Esophagus squamous epithelium (tissue), 5 donors: ENCODE data around the gene ZNF792. TPM values are rescaled to one million over a fixed set of nuclear protein-coding genes. Genes with fewer than 3 reads are reported as not detected.
"Not testable (repeated sequence)": the region's sequence is repeated elsewhere in the genome, so short reads cannot be mapped to it uniquely, and the experiment has no call there.

Source experiments
- DNase-seq: peaks from one replicate; lab custom pipeline; 2025; lab: John Stamatoyannopoulos, UW
- H3K27ac ChIP-seq, 4 donors: fragments of 200-600 bp; sonication (generic); one replicate each; pipeline ENCODE4 v1.5.1; 2016 to 2019; ENCODE audit warnings: mild to moderate bottlenecking in 1 of 4
- H3K27me3 ChIP-seq, 4 donors: fragments of 200-600 bp; sonication (generic); 1 replicate in 3 of 4; 2 replicates in 1 of 4; pipeline versions ENCODE4 v1.5.1 to v1.6.0; 2017 to 2021; ENCODE audit warnings: antibody characterized with exemption in 1 of 4
- H3K36me3 ChIP-seq, 3 donors: fragments of 200-600 bp; sonication (generic); one replicate each; pipeline ENCODE4 v1.5.1; 2016 to 2019
- H3K4me1 ChIP-seq, 3 donors: fragments of 200-600 bp; sonication (generic); one replicate each; pipeline ENCODE4 v1.5.1; 2017 to 2019
- H3K4me3 ChIP-seq, 4 donors: fragments of 200-600 bp; sonication (generic); 1 replicate in 3 of 4; 2 replicates in 1 of 4; pipeline ENCODE4 v1.5.1; 2016 to 2019; ENCODE audit warnings: mild to moderate bottlenecking in 2 of 4, moderate library complexity in 1 of 4
- H3K9me3 ChIP-seq, 3 donors: fragments of 200-600 bp; sonication (generic); one replicate each; pipeline ENCODE4 v1.5.1; 2016 to 2019
- CTCF ChIP-seq, 6 experiments: fragments of 450-650 bp in 4 of 6; fragments of 200-600 bp in 2 of 6; sonication (generic) in 2 of 6; IDR thresholded peaks; one replicate each; pipeline ENCODE4 v1.5.1; 2016 to 2019; ENCODE audit warnings: antibody characterized with exemption in 6 of 6, mild to moderate bottlenecking in 4 of 6, moderate library complexity in 4 of 6
- POLR2A ChIP-seq, 4 donors: fragments of 450-650 bp; IDR thresholded peaks; one replicate each; pipeline ENCODE4 v1.6.1; 2017; ENCODE audit warnings: antibody characterized with exemption in 4 of 4, mild to moderate bottlenecking in 4 of 4, moderate library complexity in 3 of 4
- WGBS, 2 donors: methylation state at CpG; one replicate each; pipeline ENCODE4 v1.1.5; 2018; 5-methylcytosine and 5-hydroxymethylcytosine counted together
- intact Hi-C: fragments of 100-400 bp; cut with DNase I; formaldehyde crosslinking; loops from one replicate; pipeline ENCODE4 v1.15.0; 2022
- total RNA-seq, 4 donors: library from RNA; depleted of rRNA; stranded (reverse); fragments of >200 nt; gene quantifications; one replicate each; pipeline ENCODE4 v1.1.0, GENCODE V29; 2016
- donor health status: DM: yes; HTN: yes; CAD: no.

The ZNF792 gene
- total RNA-seq, 4 donors from 2014 or later, result 1.0 to 4.6 (median 2.7) TPM

GRCh38 chr19:34926361-34926684 is 37.7 kb downstream of the ZNF792 start:
- Histone ChIP-seq H3K4me3 (peak overlapping the region in 3 of 4 donors; percentile 60 to 94 (median 66)), H3K27me3 (no peaks in the 10 kb centered on the region), H3K9me3 (no peaks in the 10 kb centered on the region), H3K36me3 (peaks cover 0 to 12% (median 0%) of the 10 kb centered on the region in 3 donors), H3K27ac (peak overlapping the region in 2 of 4 donors; percentile 79 to 80), H3K4me1 (peaks cover 0 to 19% (median 0%) of the 10 kb centered on the region in 3 donors)
- 67 to 78% methylated on average over 3 of the region's 3 CpGs for WGBS, 2 donors
- DNase-seq, result no peak
- intact Hi-C loops, result no loop called here
- TF ChIP-seq POLR2A (IDR thresholded peaks at IDR 0.05), result no peak
- no peak for TF ChIP-seq CTCF (IDR thresholded peaks at IDR 0.05)

GRCh38 chr19:34925278-34925855 is 38.7 kb downstream of the ZNF792 start:
- TF ChIP-seq POLR2A (IDR thresholded peaks at IDR 0.05) (no peak), CTCF (IDR thresholded peaks at IDR 0.05) (no peak)

GRCh38 chr19:34920090-34920786 is 43.8 kb downstream of the ZNF792 start:
- H3K36me3 ChIP-seq, H3K4me1 ChIP-seq, DNase-seq, intact Hi-C loops, H3K27me3 ChIP-seq, H3K4me3 ChIP-seq, H3K27ac ChIP-seq: not testable (repeated sequence)
- WGBS, 2 donors, result 50 to 55% methylated on average over 8 of the region's 8 CpGs
- peaks cover 0 to 28% (median 19%) of the 10 kb centered on the region in 3 donors for H3K9me3 ChIP-seq

More at GRCh38 chr19:34925278-34925855, 38.7 kb downstream of the ZNF792 start:
- Histone ChIP-seq H3K4me1 (peaks cover 0 to 19% (median 0%) of the 10 kb centered on the region in 3 donors), H3K36me3 (peaks cover 0 to 7% (median 0%) of the 10 kb centered on the region in 3 donors), H3K4me3 (no peak overlapping the region), H3K27me3 (no peaks in the 10 kb centered on the region), H3K27ac (no peak overlapping the region), H3K9me3 (no peaks in the 10 kb centered on the region)
- no peak for DNase-seq
- WGBS, 2 donors, result 82 to 100% methylated on average over 1 to 7 of the region's 15 CpGs
- intact Hi-C loops, result no loop called here

GRCh38 chr19:34918190-34918589 is 45.8 kb downstream of the ZNF792 start:
- Histone ChIP-seq H3K9me3 (peaks cover 0 to 31% (median 19%) of the 10 kb centered on the region in 3 donors), H3K27me3 (no peaks in the 10 kb centered on the region), H3K36me3 (no peaks in the 10 kb centered on the region), H3K4me3 (no peak overlapping the region), H3K27ac (no peak overlapping the region), H3K4me1 (no peaks in the 10 kb centered on the region)
- WGBS, 2 donors, result 72 to 85% methylated on average over 2 of the region's 2 CpGs
- intact Hi-C loops, result no loop called here
- no peak for DNase-seq
- TF ChIP-seq POLR2A (IDR thresholded peaks at IDR 0.05) (no peak), CTCF (IDR thresholded peaks at IDR 0.05) (no peak)

GRCh38 chr19:34917144-34917543 is 46.9 kb downstream of the ZNF792 start:
- H3K4me1 ChIP-seq, H3K4me3 ChIP-seq, H3K27me3 ChIP-seq, intact Hi-C loops, DNase-seq, H3K27ac ChIP-seq, H3K36me3 ChIP-seq: not testable (repeated sequence)
- WGBS, 2 donors, result 71 to 90% methylated on average over 2 to 3 of the region's 3 CpGs
- H3K9me3 ChIP-seq, result peaks cover 0 to 31% (median 19%) of the 10 kb centered on the region in 3 donors

- WGBS, 2 donors, result 82 to 83% methylated on average over 3 of the region's 3 CpGs
Measured at GRCh38 chr19:34910770-34911169, 53.3 kb downstream of the ZNF792 start.

More at GRCh38 chr19:34910770-34911169, 53.3 kb downstream of the ZNF792 start:
- TF ChIP-seq POLR2A (IDR thresholded peaks at IDR 0.05) (no peak), CTCF (IDR thresholded peaks at IDR 0.05) (no peak)
- H3K27ac ChIP-seq, result no peak overlapping the region
- DNase-seq, result no peak
- intact Hi-C loops, result no loop called here
- H3K9me3 ChIP-seq, result peaks cover 0 to 8% (median 0%) of the 10 kb centered on the region in 3 donors
- no peak overlapping the region for H3K4me3 ChIP-seq
- peaks cover 0 to 41% (median 2%) of the 10 kb centered on the region in 4 donors for H3K27me3 ChIP-seq
- H3K36me3 ChIP-seq, result no peaks in the 10 kb centered on the region
- no peaks in the 10 kb centered on the region for H3K4me1 ChIP-seq
